HUES64 (cell line): ENCODE data around the gene IRF8.
"Not testable (repeated sequence)": the region's sequence is repeated elsewhere in the genome, so short reads cannot be mapped to it uniquely, and the experiment has no call there.

Experiments used
- H3K27ac ChIP-seq: 2 replicates; pipeline ENCODE4 v1.7.0; 2013; ENCODE audit warnings: low read depth, low read length, inconsistent platforms
- H3K27me3 ChIP-seq: 2 replicates; pipeline ENCODE4 v1.6.1; 2013; ENCODE audit warnings: mild to moderate bottlenecking, low read length; ENCODE audit not compliant: insufficient read depth
- H3K36me3 ChIP-seq: 2 replicates; pipeline ENCODE4 v1.6.1; 2013; ENCODE audit warnings: mild to moderate bottlenecking, low read length; ENCODE audit not compliant: insufficient read depth
- H3K4me1 ChIP-seq: 2 replicates; pipeline ENCODE4 v1.6.1; 2013; ENCODE audit warnings: mild to moderate bottlenecking, low read length, moderate library complexity; ENCODE audit not compliant: insufficient read depth
- H3K4me3 ChIP-seq: 2 replicates; pipeline ENCODE4 v1.5.1; 2013; ENCODE audit warnings: mild to moderate bottlenecking, low read length, moderate library complexity
- H3K9ac ChIP-seq: 2 replicates; pipeline ENCODE4 v1.6.1; 2013; ENCODE audit warnings: mild to moderate bottlenecking, low read depth, low read length
- H3K9me3 ChIP-seq: 2 replicates; pipeline ENCODE4 v1.6.1; 2013; ENCODE audit warnings: low read depth, low read length; ENCODE audit not compliant: insufficient read depth
- WGBS: fragments of 150-250, 120-280 bp; methylation state at CpG from one replicate; pipeline ENCODE4 v1.1.7; 2013; ENCODE audit warnings: missing lambda C conversion rate; 5-methylcytosine and 5-hydroxymethylcytosine counted together

The IRF8 gene

GRCh38 chr16:85869785-85870558, 29.0 kb upstream of the IRF8 start:
- H3K4me1 ChIP-seq, result peaks cover 15% of the 10 kb centered on the region
- H3K27me3 ChIP-seq, result no peaks in the 10 kb centered on the region
- H3K4me3 ChIP-seq, result no peak overlapping the region
- H3K9me3 ChIP-seq, result peaks cover 11% of the 10 kb centered on the region; the same call in 1 of the 2 replicates
- peak overlapping the region; percentile 28; the same call in 1 of the 2 replicates for H3K9ac ChIP-seq
- no peaks in the 10 kb centered on the region for H3K36me3 ChIP-seq
- H3K27ac ChIP-seq, result no peak overlapping the region
- 53% methylated on average over 12 of the region's 12 CpGs for WGBS

GRCh38 chr16:85871756-85872155, 27.2 kb upstream of the IRF8 start:
- no peak overlapping the region for H3K9ac ChIP-seq
- no peaks in the 10 kb centered on the region for H3K36me3 ChIP-seq
- no peak overlapping the region for H3K4me3 ChIP-seq
- 91% methylated on average over 6 of the region's 7 CpGs for WGBS
- peaks cover 15% of the 10 kb centered on the region for H3K4me1 ChIP-seq
- peaks cover 11% of the 10 kb centered on the region; the same call in 1 of the 2 replicates for H3K9me3 ChIP-seq
- H3K27me3 ChIP-seq, result no peaks in the 10 kb centered on the region
- no peak overlapping the region for H3K27ac ChIP-seq

GRCh38 chr16:85872734-85873133, 26.2 kb upstream of the IRF8 start:
- Histone ChIP-seq H3K4me3 (no peak overlapping the region), H3K9me3 (peaks cover 9% of the 10 kb centered on the region; the same call in 1 of the 2 replicates), H3K9ac (no peak overlapping the region), H3K4me1 (peaks cover 15% of the 10 kb centered on the region), H3K36me3 (no peaks in the 10 kb centered on the region), H3K27ac (no peak overlapping the region), H3K27me3 (no peaks in the 10 kb centered on the region)
- 94% methylated on average over 7 of the region's 7 CpGs for WGBS

GRCh38 chr16:85873153-85873552, 25.8 kb upstream of the IRF8 start:
- Histone ChIP-seq H3K36me3 (no peaks in the 10 kb centered on the region), H3K9ac (no peak overlapping the region), H3K4me1 (peaks cover 15% of the 10 kb centered on the region), H3K4me3 (no peak overlapping the region), H3K27me3 (no peaks in the 10 kb centered on the region), H3K9me3 (peaks cover 7% of the 10 kb centered on the region; the same call in 1 of the 2 replicates), H3K27ac (no peak overlapping the region)
- 92% methylated on average over 8 of the region's 8 CpGs for WGBS

- WGBS, result 98% methylated on average over 4 of the region's 5 CpGs
- H3K36me3 ChIP-seq, H3K27me3 ChIP-seq, H3K27ac ChIP-seq, H3K9me3 ChIP-seq, H3K9ac ChIP-seq, H3K4me3 ChIP-seq: not testable (repeated sequence)
- H3K4me1 ChIP-seq, result peaks cover 15% of the 10 kb centered on the region
Measured at GRCh38 chr16:85874031-85874430, 24.9 kb upstream of the IRF8 start.

GRCh38 chr16:85878407-85878806, 20.6 kb upstream of the IRF8 start:
- Histone ChIP-seq H3K4me3 (no peak overlapping the region), H3K27ac (no peak overlapping the region), H3K36me3 (no peaks in the 10 kb centered on the region), H3K4me1 (no peaks in the 10 kb centered on the region), H3K9me3 (no peaks in the 10 kb centered on the region), H3K9ac (no peak overlapping the region), H3K27me3 (peaks cover 6% of the 10 kb centered on the region; the same call in 1 of the 2 replicates)
- WGBS, result 95% methylated on average over 5 of the region's 5 CpGs

- Histone ChIP-seq H3K27me3 (peaks cover 6% of the 10 kb centered on the region), H3K27ac (no peak overlapping the region), H3K9me3 (no peaks in the 10 kb centered on the region), H3K9ac (no peak overlapping the region), H3K36me3 (no peaks in the 10 kb centered on the region), H3K4me3 (no peak overlapping the region), H3K4me1 (no peaks in the 10 kb centered on the region)
- WGBS, result 57% methylated on average over 5 of the region's 5 CpGs
Measured at GRCh38 chr16:85878875-85879274, 20.1 kb upstream of the IRF8 start.

GRCh38 chr16:85879549-85879948, 19.4 kb upstream of the IRF8 start:
- Histone ChIP-seq H3K27ac (no peak overlapping the region), H3K36me3 (no peaks in the 10 kb centered on the region), H3K4me1 (no peaks in the 10 kb centered on the region), H3K9me3 (no peaks in the 10 kb centered on the region), H3K9ac (no peak overlapping the region), H3K4me3 (no peak overlapping the region), H3K27me3 (peaks cover 9% of the 10 kb centered on the region)
- WGBS, result 83% methylated on average over 5 of the region's 6 CpGs

- no peak overlapping the region for H3K9ac ChIP-seq
- no peaks in the 10 kb centered on the region for H3K36me3 ChIP-seq
- H3K27me3 ChIP-seq, result peaks cover 9% of the 10 kb centered on the region
- H3K9me3 ChIP-seq, result no peaks in the 10 kb centered on the region
- no peak overlapping the region for H3K27ac ChIP-seq
- no peak overlapping the region for H3K4me3 ChIP-seq
- WGBS, result 92% methylated on average over 3 of the region's 3 CpGs
- no peaks in the 10 kb centered on the region for H3K4me1 ChIP-seq
Measured at GRCh38 chr16:85879975-85880831, 18.8 kb upstream of the IRF8 start.

- Histone ChIP-seq H3K9me3 (no peaks in the 10 kb centered on the region), H3K27ac (no peak overlapping the region), H3K9ac (no peak overlapping the region), H3K4me3 (no peak overlapping the region), H3K4me1 (no peaks in the 10 kb centered on the region), H3K27me3 (peaks cover 9% of the 10 kb centered on the region), H3K36me3 (no peaks in the 10 kb centered on the region)
- 95% methylated on average over 3 of the region's 3 CpGs for WGBS
Measured at GRCh38 chr16:85880861-85881260, 18.1 kb upstream of the IRF8 start.

GRCh38 chr16:85881436-85881835, 17.5 kb upstream of the IRF8 start:
- H3K27me3 ChIP-seq, result peaks cover 9% of the 10 kb centered on the region
- no peak overlapping the region for H3K4me3 ChIP-seq
- WGBS, result 58% methylated on average over 3 of the region's 3 CpGs
- no peaks in the 10 kb centered on the region for H3K9me3 ChIP-seq
- H3K4me1 ChIP-seq, result no peaks in the 10 kb centered on the region
- H3K27ac ChIP-seq, result no peak overlapping the region
- H3K36me3 ChIP-seq, result no peaks in the 10 kb centered on the region
- H3K9ac ChIP-seq, result no peak overlapping the region
